A375 (cell line): ENCODE results near the gene OPRPN. TPM values are rescaled to one million over a fixed set of nuclear protein-coding genes. Genes with fewer than 3 reads are reported as not detected.

Experiments used
- total RNA-seq: library from RNA; depleted of rRNA; stranded (reverse); fragments of >200 nt; shearing (Covaris generic); gene quantifications from 2 replicates; pipeline ENCODE4 v1.2.3, GENCODE V29; 2014; rRNA removed

The OPRPN gene
- total RNA-seq, result not detected in 2 replicates

DNA sequence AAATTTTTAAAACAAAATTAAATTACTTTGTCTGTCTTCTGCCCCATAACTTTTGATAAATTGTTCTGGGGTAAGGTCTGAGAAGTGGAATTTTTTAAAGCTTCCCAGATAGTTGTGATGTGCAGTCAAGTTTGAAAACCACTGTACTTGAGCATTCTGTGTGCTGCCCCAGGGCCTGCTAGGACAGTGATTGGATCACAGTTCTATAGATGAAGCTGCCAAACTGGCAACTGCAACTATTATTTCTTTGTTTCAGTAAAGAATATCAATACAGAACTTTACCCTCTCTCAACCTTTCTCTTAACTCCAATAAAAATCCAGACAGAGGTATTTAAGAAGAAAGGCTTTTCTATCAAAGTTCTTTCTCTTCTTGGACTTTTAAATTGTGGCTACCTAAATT lies at the start of gene OPRPN:
Gene OPRPN (plus strand): TSS at position 361 of the 400 bp plus-strand sequence. CDS start 1,346 bp downstream, outside the sequence.

DNA sequence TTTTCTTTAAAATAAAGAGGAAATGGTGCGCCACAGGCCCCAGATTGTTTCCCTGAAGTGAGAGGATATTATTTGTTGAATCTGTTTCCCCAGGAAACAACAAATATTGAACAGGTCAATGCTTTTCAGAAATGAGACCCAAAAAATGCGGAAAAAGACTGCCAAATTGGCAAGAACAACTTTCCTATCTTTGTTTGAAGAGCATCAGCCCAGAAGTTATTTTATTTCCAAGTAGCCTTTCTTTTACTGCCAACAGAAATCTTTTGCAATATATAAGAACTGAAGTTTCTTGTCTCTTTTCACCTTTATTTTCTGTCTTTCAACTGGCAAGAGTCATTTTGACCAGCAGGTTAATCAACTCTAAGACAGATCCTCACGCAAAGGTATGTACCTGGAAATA lies 37.3 kb upstream of the OPRPN start, which contains the start of gene SMR3A:
Gene SMR3A (plus strand): TSS at position 301 of the 400 bp plus-strand sequence. CDS start 1,356 bp downstream, outside the sequence.

DNA sequence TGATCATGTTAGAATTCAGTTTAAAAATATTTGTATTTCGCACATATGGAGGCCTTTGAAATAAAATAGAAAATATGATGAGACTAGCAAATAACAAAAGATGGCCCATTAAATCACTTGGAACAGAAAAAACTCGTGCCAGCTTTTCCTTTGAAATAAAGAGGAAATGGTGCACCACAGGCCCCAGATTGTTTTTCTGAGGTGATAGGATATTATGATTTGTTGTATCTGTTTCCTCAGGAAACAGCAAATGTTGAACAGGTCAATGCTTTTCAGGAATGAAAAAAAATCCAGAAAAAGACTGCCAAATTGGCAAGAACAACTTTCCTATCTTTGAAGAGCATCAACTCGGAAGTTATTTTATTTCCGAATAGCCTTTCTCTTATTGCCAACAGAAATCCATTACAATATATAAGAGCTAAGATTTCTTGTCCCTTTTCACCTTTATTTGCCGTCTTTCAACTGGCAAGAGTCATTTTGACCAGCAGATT lies 15.0 kb upstream of the OPRPN start, which contains the start of gene SMR3B:
Gene SMR3B (plus strand): TSS at position 441 of the 491 bp plus-strand sequence. CDS start 1,380 bp downstream, outside the sequence.

Other genes starting within 250 kb of the OPRPN start
- not detected in 2 replicates for gene PRR27, start 243.7 kb upstream of the OPRPN start, total RNA-seq
- gene ODAM, start 202.2 kb upstream of the OPRPN start, total RNA-seq, result not detected in 2 replicates
- gene FDCSP, start 171.8 kb upstream of the OPRPN start, total RNA-seq, result not detected in 2 replicates
- gene CSN3, start 155.3 kb upstream of the OPRPN start, total RNA-seq, result not detected in 2 replicates
- not detected in 2 replicates for gene CABS1, start 63.0 kb upstream of the OPRPN start, total RNA-seq
- gene SMR3A, start 37.2 kb upstream of the OPRPN start, total RNA-seq, result not detected in 2 replicates
- gene SMR3B, start 14.8 kb upstream of the OPRPN start, total RNA-seq, result not detected in 2 replicates
- gene MUC7, start 74.3 kb downstream of the OPRPN start, total RNA-seq, result not detected in 2 replicates
- not detected in 2 replicates for gene AMTN, start 120.6 kb downstream of the OPRPN start, total RNA-seq
- not detected in 2 replicates for gene AMBN, start 194.3 kb downstream of the OPRPN start, total RNA-seq
- gene ENAM, start 230.8 kb downstream of the OPRPN start, total RNA-seq, result not detected in 2 replicates